Measurements from ENCODE around the gene NPIPA5.
"Not testable (repeated sequence)": the region's sequence is repeated elsewhere in the genome, so short reads cannot be mapped to it uniquely, and the experiment has no call there.

- not testable (repeated sequence) for TF ChIP-seq POLR2A (IDR thresholded peaks at IDR 0.05; ENCODE audit: low read depth, low read length); FOS (IDR thresholded peaks at IDR 0.05; ENCODE audit: borderline replicate concordance, insufficient read depth, low read length); CTCF (IDR thresholded peaks at IDR 0.05; ENCODE audit: extremely low read depth in 1 of 2, insufficient read depth in 1 of 2, low read depth in 1 of 2, low read length in 2 of 2); EZH2 (IDR thresholded peaks at IDR 0.05; ENCODE audit: borderline replicate concordance, low read depth, low read length, severe bottlenecking); JUN (IDR thresholded peaks at IDR 0.05; ENCODE audit: borderline replicate concordance, insufficient read depth, insufficient read length, low read depth); MYC (IDR thresholded peaks at IDR 0.05; ENCODE audit: low read depth, low read length)
These were observed 29.7 kb upstream of the NPIPA5 start for GRCh38 chr16:15407756-15408155.
